Uterus (tissue), 2 donors: ENCODE measurements around the gene GCNT1.

ENCODE experiments used
- CTCF ChIP-seq, 4 experiments: fragments of 200-600 bp in 2 of 4; fragments of 450-650 bp in 2 of 4; sonication (generic) in 2 of 4; IDR thresholded peaks; one replicate each; pipeline ENCODE4 v1.5.1; 2016 to 2019; ENCODE audit warnings: antibody characterized with exemption in 4 of 4, mild to moderate bottlenecking in 2 of 4, moderate library complexity in 1 of 4
- POLR2A ChIP-seq, 2 donors: fragments of 450-650 bp; IDR thresholded peaks; one replicate each; pipeline ENCODE4 v1.6.1; 2016; ENCODE audit warnings: antibody characterized with exemption in 2 of 2, mild to moderate bottlenecking in 1 of 2, moderate library complexity in 1 of 2

GRCh38 chr9:76456202-76456926 is 2.6 kb upstream of the GCNT1 start:
- TF ChIP-seq CTCF (IDR thresholded peaks at IDR 0.05), result no peak
- no peak for TF ChIP-seq POLR2A (IDR thresholded peaks at IDR 0.05)
